Stimulated activated CD8-positive, alpha-beta memory T cell treated with anti-CD3 and anti-CD28 coated beads, Interleukin-7, amount 100 ng/mL, for 4 hours (primary cell): ENCODE data around the gene DNAH11.
A peak's percentile ranks its signal among the peaks of the same experiment; 100 is the strongest.
"Not testable (repeated sequence)": the region's sequence is repeated elsewhere in the genome, so short reads cannot be mapped to it uniquely, and the experiment has no call there.

Experiments used
- DNase-seq, 2 donors: peaks; one replicate each; pipeline ENCODE4 v3.0.0-alpha.2; 2020; ENCODE audit warnings: low read depth in 2 of 2

DNAH11 gene

GRCh38 chr7:21542891-21543527, at the start of gene DNAH11:
Gene DNAH11, plus strand, starts transcription at chr7:21543039. Its CDS starts 207 bp downstream, at chr7:21543246.
- no peak for DNase-seq

GRCh38 chr7:21495731-21496130, 47.1 kb upstream of the DNAH11 start:
- DNase-seq: no peak

GRCh38 chr7:21497072-21497471, 45.8 kb upstream of the DNAH11 start:
- no peak for DNase-seq

- DNase-seq: no peak
Measured at GRCh38 chr7:21500117-21500832, 42.6 kb upstream of the DNAH11 start.

- no peak for DNase-seq
Measured at GRCh38 chr7:21504021-21504420, 38.8 kb upstream of the DNAH11 start.

- peak; percentile 2 to 12 for DNase-seq
Measured at GRCh38 chr7:21507627-21508343, 35.1 kb upstream of the DNAH11 start.

- DNase-seq: no peak
Measured at GRCh38 chr7:21508538-21508937, 34.3 kb upstream of the DNAH11 start.

GRCh38 chr7:21514062-21514461, 28.8 kb upstream of the DNAH11 start:
- DNase-seq: no peak

GRCh38 chr7:21524680-21525079, 18.2 kb upstream of the DNAH11 start:
- DNase-seq: no peak

GRCh38 chr7:21526007-21526406, 16.8 kb upstream of the DNAH11 start:
- no peak for DNase-seq

- no peak for DNase-seq
Measured at GRCh38 chr7:21526448-21526847, 16.4 kb upstream of the DNAH11 start.

GRCh38 chr7:21532485-21532884, 10.4 kb upstream of the DNAH11 start:
- DNase-seq: not testable (repeated sequence)

GRCh38 chr7:21533646-21534045, 9.2 kb upstream of the DNAH11 start:
- DNase-seq: not testable (repeated sequence)

- DNase-seq: not testable (repeated sequence)
Measured at GRCh38 chr7:21536445-21537118, 6.3 kb upstream of the DNAH11 start.

- no peak for DNase-seq
Measured at GRCh38 chr7:21538936-21539495, 3.8 kb upstream of the DNAH11 start.

GRCh38 chr7:21543528-21544302, 876 bp downstream of the DNAH11 start:
- DNase-seq: no peak

GRCh38 chr7:21544303-21544656, 1.4 kb downstream of the DNAH11 start:
- DNase-seq: no peak

- no peak for DNase-seq
Measured at GRCh38 chr7:21544715-21545114, 1.9 kb downstream of the DNAH11 start.

GRCh38 chr7:21547501-21547900, 4.7 kb downstream of the DNAH11 start:
- DNase-seq: no peak

GRCh38 chr7:21548491-21548890, 5.7 kb downstream of the DNAH11 start:
- DNase-seq: no peak

GRCh38 chr7:21550076-21550475, 7.2 kb downstream of the DNAH11 start:
- DNase-seq: no peak
